GM19099 (cell line): ENCODE data around the gene GHDC.

Experiments
- POLR2A ChIP-seq: IDR thresholded peaks from 3 replicates; pipeline ENCODE4 v1.6.1; 2011; ENCODE audit warnings: low read depth; ENCODE audit not compliant: insufficient read length; ENCODE audit errors: extremely low read depth

GHDC gene, protein sequence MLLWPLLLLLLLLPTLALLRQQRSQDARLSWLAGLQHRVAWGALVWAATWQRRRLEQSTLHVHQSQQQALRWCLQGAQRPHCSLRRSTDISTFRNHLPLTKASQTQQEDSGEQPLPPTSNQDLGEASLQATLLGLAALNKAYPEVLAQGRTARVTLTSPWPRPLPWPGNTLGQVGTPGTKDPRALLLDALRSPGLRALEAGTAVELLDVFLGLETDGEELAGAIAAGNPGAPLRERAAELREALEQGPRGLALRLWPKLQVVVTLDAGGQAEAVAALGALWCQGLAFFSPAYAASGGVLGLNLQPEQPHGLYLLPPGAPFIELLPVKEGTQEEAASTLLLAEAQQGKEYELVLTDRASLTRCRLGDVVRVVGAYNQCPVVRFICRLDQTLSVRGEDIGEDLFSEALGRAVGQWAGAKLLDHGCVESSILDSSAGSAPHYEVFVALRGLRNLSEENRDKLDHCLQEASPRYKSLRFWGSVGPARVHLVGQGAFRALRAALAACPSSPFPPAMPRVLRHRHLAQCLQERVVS

DNA sequence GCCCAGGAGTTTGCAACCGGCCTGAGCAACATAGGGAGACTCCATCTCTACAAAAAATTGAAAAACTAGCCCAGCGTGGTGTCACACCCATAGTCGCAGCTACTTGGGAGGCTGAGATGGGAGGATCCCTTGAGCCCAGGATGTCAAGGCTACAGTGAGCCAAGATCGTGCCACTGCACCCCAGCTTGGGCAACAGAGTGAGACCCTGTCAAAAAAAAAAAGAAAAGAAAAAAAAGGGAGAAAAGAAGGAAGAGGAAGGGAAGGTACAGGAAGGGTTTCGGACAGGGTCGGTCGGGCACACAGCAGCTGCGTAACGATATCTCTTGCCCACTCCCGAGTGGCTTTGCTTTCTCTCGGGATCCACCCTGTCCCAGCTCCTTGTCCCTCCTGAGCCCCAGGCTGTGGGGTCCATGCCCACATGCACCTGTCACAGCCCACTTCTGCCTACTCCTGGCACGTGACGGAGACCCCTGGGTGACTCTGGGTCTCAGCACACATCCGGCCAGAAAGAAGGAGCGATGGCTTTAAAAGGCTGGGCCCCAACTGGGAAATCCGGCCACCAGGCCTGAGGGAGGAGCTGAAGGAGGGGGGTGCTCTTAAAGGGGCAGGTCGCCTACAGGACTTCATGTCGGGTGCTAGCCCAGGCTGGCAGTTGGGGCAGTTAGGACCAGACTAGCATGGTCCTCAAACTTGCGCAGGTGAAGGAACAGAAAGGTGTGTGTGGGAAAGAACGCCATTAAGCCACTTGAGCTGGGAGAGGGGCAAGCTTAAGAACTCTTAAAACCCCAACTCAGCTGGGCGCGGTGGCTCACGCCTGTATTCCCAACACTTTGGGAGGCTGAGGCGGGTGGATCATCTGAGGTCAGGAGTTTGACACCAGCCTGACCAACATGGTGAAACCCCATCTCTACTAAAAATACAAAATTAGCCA, at the start of gene GHDC:
Gene GHDC (minus strand): TSS at position 526 of the 931 bp plus-strand sequence. CDS start 913 bp downstream, outside the sequence.
- peak; percentile 68 for TF ChIP-seq POLR2A

DNA sequence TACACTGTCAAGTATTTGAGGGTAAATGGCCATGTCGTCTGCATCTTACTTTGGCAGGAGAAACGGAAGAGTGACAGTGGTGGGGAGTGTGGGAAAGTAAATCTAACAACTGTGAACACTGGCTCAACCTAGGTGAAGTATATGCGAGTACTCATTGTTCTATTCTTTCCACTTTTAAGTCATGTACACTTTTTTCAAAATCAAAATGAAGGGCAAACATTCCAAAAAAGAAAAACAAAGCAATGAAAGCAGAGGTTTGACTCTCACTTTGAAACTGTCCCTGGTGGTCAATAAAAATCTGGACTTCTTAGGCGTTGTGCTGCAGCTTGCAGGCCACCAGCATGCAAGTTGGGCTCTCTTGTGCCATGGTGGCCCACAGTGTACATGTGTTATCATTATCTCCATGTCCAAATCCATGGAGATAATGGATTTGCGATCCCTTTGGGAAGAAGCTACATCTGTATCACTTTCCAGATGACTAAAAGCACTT, 49.2 kb upstream of the GHDC start:
- TF ChIP-seq POLR2A = no peak

DNA sequence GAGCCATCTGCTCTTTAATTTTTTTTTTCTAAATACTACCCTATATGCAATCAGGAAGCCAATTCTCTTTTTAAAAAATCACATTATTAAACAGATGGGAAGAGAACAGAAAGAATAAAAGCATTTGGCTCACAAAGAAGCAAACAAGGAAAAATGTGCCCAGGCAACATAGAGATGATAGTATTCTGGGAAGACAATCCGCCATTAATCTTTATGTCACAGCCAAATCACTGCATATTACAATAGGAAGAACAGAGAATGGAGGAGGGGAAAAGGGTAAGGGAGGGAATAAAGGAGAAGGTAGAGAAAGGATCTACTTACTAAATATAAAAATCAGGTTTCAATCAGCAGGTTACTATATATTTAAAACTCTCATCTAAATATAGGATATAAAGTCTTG, 47.6 kb upstream of the GHDC start:
- no peak for TF ChIP-seq POLR2A

DNA sequence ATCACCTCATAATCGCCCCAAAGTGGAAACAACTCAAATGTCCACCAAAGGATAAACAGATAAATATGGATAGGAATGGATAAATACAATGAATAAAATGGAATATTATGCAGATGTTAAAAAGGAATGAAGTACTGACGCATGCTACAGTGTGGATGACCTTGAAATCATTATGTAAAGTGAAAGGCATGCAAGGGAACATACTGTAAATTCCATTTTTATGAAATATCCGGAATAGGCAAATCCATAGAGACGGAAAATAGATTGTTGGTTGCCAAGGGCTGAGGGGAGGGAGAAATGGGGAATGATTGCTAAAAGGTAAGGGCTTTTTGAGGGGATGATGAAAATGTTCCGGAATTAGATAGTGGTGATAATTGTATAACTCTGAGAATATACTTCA, 45.9 kb upstream of the GHDC start:
- TF ChIP-seq POLR2A = no peak

DNA sequence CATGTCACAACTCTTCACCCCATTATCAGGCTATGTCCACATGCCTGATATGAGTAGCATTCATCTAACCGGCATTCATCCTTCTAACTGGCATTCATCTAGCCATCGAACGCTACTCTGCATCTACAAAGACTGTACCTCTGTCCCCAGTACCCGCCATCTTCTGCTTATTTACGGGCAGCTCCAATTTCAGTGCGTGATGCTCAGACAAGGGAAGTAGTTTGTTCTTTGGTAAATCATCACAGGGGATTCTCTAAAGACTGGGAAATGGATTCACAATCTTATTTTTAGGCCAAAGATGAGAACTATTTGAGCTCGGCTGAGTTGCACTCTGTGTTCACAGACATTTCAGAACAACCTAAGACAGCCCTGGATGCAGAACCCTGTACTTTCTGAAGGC, 42.5 kb upstream of the GHDC start:
- no peak for TF ChIP-seq POLR2A

DNA sequence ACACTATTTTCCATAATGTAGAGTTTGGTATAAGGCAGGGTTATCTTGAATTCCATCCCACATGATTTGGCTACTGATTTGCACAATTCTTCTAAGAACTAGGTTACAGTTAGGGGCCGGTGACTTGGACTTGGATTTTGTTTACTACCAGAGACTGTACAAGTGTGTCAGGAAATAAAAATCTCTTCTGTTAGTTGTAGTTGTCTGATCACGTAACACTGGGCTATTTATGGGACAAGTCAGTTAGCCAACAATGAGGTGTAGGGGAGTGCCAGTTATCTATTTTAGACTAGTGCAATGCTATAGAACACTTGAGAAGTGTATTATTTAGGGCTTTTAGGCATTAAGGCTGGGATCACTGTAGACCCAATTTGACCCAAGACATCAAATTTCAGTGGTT, 39.7 kb upstream of the GHDC start:
- no peak for TF ChIP-seq POLR2A

DNA sequence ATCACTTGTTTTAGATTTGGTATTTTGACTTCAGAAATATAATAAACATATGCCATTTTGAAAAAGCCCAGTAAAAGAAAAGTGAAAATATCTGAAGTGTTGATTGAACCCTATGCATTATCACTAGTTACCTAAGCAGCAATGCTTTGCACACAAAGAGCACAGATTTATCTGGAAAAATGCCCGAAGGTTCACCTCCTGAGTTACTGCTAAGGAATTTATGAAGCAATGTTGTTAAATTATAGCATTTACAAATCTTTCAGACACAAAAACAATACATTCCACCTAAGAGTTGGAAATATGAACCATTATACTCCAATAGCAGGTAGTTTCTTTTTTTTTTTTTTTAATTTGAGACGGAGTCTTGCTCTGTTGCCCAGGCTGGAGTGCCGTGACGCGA, 38.9 kb upstream of the GHDC start:
- no peak for TF ChIP-seq POLR2A

DNA sequence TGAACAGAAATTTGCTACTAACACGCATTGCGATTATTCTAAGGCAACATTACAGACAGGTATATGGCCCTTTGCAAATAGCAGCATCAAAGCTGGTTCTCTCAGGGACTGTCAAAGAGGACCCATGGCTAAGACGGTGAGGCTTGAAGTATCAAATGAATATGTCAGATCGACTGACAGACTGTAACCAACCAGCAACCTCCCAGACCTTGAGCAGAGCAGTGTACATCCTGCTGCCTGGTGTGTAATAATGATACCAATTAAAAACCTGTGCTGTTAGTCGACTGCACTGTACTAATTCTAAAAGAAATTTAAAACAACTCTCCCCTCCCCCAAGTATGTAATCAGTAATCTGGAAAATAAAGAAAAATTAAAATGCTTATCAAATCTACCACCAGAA, 35.9 kb upstream of the GHDC start:
- no peak for TF ChIP-seq POLR2A

DNA sequence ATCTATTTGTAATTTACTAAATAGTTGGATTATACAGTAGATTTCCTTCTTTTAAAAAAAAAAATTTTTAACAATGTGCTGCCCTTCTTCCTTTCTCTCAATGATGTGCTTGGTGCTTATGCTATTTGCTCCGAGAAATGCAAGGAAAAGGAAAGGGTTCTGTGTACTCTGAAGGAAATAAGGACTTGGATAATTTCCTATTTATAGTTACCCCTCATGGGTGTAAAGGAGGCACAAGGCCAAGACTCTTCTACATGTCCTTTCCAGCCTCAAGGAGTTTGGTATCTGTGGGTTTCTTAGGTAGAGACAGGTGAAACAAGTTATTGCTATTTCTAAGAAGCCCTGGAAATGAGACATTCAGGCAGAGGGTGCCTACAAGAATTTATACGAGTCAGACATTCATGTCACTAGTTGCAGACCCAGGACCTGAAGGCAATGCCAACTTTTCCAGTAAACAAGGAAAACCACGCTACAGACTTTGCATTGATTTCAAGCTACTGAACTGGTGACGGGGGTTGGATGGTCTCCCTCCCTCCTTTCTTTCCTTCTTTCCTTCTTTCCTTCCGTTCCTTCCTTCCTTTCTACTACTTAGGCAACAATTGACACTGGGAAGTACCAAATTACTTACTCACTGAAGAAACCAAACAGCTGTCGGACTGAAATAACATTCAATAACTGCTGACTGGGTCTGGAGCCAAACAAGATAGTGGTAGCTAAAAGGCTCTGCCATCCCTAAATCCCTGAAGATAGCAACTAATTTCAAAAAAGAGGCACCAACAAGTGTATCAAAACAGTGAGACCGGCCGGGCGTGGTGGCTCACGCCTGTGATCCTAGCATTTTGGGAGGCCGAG, 33.8 kb upstream of the GHDC start:
- TF ChIP-seq POLR2A = no peak

DNA sequence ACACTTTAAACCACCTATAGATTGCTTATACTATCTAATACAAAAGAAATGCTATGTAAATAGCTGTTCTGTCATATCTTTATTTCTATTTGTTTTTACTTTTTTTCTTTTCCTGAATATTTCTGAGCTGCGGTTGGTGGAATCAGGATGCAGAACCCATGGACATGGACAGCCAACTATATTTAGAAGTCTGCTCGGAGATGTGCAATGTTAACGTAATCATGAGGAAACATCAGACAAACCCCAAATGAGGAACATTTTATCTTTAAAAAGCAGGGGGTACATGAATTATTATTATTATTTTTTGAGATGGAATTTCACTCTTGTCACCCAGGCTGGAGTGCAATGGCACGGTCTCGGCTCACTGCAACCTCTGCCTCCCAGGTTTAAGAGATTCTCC, 31.4 kb upstream of the GHDC start:
- TF ChIP-seq POLR2A = no peak

DNA sequence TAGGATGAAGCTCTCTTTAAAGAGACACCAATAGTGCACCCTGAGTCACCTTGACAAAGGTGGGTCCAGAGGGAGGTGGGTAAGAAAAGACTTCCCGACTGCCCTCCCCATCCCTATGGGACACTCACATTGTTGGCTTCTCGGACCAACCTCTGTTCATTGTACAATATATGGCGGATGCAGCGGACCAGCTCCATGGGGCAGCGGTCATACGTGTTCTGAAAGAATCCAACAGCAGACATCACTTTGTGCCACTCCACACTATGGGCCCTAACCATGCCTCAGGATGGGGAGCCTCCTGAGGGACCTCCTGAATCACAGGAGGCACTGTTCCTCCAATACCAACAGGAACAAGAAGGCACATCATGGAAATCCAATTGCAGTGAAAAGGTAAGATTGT, 30.4 kb upstream of the GHDC start:
- no peak for TF ChIP-seq POLR2A

DNA sequence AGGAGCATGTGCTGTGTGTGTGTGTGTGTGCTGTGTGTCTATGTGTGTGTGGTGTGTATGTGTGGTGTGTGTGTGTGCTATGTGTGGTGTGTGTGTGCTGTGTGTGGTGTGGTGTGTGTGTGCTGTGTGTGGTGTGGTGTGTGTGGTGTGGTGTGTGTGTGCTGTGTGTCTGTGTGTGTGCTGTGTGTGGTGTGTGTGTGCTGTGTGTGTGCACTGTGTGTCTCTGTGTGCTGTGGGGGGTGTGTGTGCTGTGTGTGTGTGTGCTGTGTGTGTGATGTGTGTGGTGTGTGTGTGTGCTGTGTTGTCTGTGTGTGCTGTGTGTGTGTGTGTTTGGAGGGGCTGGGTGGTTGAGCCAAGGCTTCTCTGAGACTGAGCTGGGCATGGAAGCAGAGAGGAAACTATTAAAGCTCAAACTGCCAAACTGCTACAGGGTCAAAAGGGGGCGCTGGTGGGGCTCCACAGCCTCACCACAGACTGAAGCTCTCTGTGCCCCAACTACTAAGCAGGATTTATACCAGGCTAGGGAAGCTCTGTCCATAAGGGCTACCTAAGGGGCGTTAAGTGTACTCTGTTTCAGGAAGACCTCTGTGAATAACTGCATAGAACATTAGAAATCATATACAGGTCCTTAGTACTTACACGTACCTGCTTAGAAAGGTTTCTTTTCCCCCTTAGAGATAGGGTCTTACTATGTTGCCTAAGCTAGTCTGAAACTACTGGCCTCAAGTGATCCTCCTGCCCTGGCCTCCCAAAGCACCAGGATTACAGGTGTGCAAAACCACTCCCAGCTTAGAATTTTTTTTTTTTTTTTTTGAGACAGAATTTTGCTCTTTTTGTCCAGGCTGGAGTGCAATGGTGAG, 27.8 kb upstream of the GHDC start:
- TF ChIP-seq POLR2A = no peak

DNA sequence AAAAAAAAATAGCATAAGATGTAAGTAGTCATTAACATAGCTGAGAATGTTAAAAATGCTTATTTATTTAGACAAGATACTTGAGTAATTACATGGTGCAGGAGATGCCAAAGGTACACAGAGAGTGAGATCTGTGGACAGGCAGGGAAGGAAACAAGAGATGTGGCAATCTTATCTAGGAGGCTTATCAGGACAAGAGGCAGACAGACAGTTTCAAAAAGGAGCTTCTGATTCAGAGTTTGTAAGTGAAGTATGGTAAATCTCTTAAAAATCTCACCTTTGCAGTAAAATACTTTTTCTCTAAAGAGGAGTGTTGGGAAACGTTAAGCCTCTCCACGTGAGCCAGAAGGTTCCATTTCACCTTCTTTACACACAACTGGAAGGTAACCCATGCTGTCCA, 19.9 kb upstream of the GHDC start:
- TF ChIP-seq POLR2A = no peak

DNA sequence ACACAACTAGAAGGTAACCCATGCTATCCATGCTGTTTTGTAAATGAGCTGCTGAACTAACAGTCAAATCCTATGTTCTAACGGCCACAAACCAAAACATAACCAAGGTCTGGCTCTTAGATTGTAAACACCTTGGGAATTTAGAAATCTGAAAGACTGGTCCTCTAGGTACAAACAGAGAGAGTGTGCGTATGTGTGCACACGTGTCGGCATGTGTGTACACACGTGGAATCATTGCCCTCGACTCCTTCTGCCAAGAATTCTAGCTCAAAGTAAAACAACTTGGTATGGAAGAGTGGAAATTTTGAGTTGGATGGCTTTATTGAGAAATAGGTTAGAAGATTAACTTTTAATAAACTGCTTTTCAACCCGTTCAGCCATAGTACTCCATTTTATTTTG, 18.1 kb upstream of the GHDC start:
- no peak for TF ChIP-seq POLR2A
